Superior temporal gyrus (tissue), 1 donor: ENCODE results near the gene FPR2.
"Not testable (repeated sequence)": the region's sequence is repeated elsewhere in the genome, so short reads cannot be mapped to it uniquely, and the experiment has no call there.

Experiments used
- DNase-seq: peaks from one replicate; pipeline ENCODE4 v3.0.0-alpha.2; 2016; ENCODE audit errors: extremely low spot score

The FPR2 gene

GRCh38 chr19:51806571-51806970 lies 45.6 kb downstream of the FPR2 start:
- not testable (repeated sequence) for DNase-seq

DNA sequence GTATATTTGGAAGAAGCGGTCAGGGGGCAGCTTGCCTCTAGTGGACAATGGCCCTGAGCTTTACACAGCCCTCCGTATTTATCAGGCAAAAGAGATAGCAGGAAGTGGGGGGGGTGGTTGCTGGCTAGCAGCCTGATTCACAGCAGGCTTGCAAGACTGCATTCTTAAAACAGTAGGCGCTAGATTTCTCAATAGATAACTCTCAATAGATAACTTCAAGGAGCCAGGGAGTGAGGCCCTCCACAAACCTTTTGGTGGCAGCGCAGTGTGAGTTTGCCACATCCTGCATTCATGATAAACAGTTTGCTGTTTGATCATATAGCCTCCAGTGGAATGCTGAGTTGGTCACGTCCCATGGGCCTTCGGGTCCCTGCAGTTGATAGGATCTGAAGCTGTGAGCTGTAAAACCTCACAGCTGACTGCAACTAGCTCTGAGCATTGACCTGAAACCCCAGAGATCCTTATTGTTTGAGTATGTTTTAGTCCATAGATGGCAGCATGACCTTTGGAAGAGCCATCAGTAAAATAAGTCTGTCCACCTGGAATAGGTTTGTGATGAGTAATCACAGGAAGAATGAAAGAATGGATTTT lies 46.2 kb downstream of the FPR2 start:
- no peak for DNase-seq

GRCh38 chr19:51807925-51808324 lies 46.9 kb downstream of the FPR2 start:
- no peak for DNase-seq

DNA sequence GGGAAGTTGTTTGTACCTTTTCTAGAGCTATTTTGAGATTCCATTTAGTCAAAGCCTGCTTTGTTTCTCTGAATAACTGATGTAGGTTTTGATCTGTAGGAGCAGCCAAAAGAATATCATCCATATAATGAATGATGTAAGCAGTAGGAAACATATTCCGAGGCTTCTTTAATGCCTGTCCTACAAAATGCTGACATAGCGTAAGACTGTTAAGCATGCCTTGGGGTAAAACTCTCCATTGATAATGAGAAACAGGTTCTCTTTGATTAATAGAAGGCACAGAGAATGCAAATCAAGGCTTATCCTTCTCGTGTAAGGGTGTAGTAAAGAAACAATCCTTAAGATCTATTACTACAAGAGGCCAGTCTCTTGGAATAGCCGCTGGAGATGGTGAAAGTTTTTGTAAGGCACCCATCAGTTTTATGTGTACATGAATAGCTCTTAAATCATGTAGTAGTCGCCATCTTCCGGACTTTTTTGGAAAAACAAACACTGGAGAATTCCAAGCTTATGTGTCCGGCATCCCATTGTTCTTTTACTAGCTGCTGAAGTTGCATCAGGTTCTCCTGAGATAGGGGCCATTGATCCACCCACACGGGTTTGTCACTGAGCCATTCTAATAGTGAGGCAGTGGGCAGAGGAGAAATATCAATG lies 47.5 kb downstream of the FPR2 start:
- DNase-seq: no peak

DNA sequence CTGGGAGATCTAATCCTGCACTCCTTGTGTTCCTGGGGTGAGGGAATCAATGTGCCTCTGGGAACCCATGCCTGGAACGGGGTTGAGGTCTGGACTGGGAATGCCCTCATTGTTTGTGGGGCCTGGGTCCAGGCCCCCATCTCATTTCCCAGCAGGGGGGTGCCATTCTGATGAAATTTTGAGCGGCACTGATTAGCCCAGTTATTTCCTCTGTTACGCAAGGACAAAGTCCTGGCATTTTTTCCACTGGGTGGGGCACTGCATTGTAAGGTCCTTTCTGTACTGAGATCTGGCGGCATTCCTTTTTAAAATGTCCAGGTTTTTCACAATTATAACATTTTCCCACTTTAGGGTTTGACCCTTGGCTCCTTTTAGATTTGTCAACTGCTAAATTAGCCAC lies 48.8 kb downstream of the FPR2 start:
- DNase-seq: no peak

DNA sequence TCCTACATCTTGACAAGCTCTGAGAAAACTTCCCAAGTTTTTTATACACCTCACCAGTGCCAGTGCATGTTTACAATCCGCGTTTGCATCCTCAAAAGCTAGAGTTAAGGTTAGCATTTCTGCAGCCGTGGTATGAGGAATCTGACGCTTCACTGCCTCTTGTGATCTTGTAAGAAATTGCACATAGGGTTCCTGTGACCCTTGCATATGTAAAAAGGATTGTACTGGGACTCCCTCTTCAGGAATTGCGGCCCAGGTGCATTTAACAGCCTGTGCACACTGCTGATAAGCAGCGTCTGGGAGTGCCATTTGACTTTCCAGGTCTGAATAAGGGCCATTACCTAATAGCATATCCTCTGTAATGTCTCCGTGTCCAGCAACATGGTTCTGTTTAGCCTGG lies 49.2 kb downstream of the FPR2 start:
- DNase-seq: no peak

- DNase-seq: peak; percentile 33
These were observed 50.4 kb downstream of the FPR2 start for GRCh38 chr19:51811344-51811743.

DNA sequence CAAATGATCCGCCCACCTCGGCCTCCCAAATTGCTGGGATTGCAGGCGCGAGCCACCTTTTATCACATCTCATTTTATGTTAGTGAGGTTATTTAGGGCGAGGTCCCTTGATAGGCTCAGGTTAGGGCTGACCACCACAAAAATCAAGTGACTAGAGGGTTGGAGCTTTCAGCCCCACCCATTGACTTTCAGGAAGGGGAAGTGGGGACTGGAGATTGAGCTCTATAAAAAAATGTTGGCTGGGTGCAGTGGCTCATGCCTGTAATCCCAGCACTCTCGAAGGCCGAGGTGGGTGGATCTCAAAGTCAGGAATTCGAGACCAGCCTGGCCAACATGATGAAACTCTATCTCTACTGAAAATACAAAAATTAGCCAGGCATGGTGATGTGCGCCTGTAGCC lies 54.1 kb downstream of the FPR2 start:
- no peak for DNase-seq

DNA sequence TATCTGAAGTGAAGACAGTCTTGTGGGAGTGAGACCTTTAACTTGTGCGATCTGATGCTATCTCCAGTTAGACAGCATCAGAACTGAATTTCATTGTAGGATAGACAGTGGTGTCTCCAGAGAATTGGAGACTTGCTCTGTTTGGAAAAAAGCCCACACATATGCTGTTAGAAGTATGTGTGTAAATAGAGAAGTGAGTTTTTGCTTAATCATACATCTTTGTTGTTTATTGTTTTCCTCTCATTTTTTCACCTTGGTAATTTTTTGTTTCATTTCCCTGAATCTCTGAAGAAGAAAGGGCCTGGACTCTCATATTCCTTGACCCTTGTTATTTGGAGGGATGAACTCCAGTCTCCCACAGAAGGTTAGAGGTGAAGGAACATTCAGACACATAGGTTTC lies 55.7 kb downstream of the FPR2 start:
- DNase-seq: no peak

DNA sequence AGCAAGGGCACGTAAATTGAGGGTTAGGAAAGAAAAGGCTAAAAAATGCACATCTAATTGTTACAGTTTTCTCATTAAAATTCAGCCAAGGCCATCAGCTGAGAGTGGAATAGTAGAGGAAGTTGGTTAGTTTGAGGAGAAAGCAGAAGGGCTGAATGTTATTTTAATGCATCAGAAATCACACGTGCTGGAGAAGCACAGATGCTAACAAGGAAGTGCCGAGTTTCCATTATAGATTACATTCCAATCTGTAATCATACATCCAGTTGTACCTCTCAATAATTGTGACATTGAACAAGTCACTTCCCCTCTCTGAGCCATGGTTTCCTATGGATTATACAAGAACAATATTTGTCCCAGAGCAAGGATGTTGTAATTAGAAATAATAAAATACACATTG lies 59.0 kb downstream of the FPR2 start:
- DNase-seq: no peak
